GM23248 (cell line): ENCODE results near the gene PCBP3. TPM values are rescaled to one million over a fixed set of nuclear protein-coding genes. Genes with fewer than 3 reads are reported as not detected.
"Not testable (repeated sequence)": the region's sequence is repeated elsewhere in the genome, so short reads cannot be mapped to it uniquely, and the experiment has no call there.

Source experiments
- DNase-seq: peaks from one replicate; pipeline ENCODE4 v3.0.0-alpha.2; 2015
- H2AFZ ChIP-seq: fragments of 200-600 bp; sonication (generic); 2 replicates; pipeline ENCODE4 v1.6.1; 2016; ENCODE audit warnings: antibody characterized with exemption
- H3F3A ChIP-seq: fragments of 200-600 bp; sonication (generic); 2 replicates; pipeline ENCODE4 v1.6.1; 2016; ENCODE audit warnings: mild to moderate bottlenecking, antibody characterized with exemption, mixed run types; ENCODE audit not compliant: insufficient read depth
- H3K27ac ChIP-seq: fragments of 200-600 bp; sonication (generic); 2 replicates; pipeline ENCODE4 v1.5.1; 2016; ENCODE audit warnings: mild to moderate bottlenecking
- H3K27me3 ChIP-seq: fragments of 200-600 bp; sonication (generic); replicated peaks from 2 replicates; pipeline ENCODE4 v1.6.1; 2016; ENCODE audit warnings: mild to moderate bottlenecking; ENCODE audit not compliant: insufficient read depth
- H3K36me3 ChIP-seq: fragments of 200-600 bp; sonication (generic); 2 replicates; pipeline ENCODE4 v1.6.1; 2016; ENCODE audit warnings: low read depth, mild to moderate bottlenecking
- H3K4me1 ChIP-seq: fragments of 200-600 bp; sonication (generic); 2 replicates; pipeline ENCODE4 v1.6.1; 2016; ENCODE audit warnings: mild to moderate bottlenecking; ENCODE audit not compliant: insufficient read depth
- H3K4me2 ChIP-seq: fragments of 200-600 bp; sonication (generic); one replicate; pipeline ENCODE4 v1.6.1; 2016; ENCODE audit warnings: mild to moderate bottlenecking; ENCODE audit not compliant: unreplicated experiment
- H3K4me3 ChIP-seq: fragments of 200-600 bp; sonication (generic); 2 replicates; pipeline ENCODE4 v1.5.1; 2016; ENCODE audit warnings: mild to moderate bottlenecking
- H3K79me2 ChIP-seq: fragments of 200-600 bp; sonication (generic); 2 replicates; pipeline ENCODE4 v1.6.1; 2016; ENCODE audit warnings: mild to moderate bottlenecking; ENCODE audit not compliant: insufficient read depth
- H3K9ac ChIP-seq: fragments of 200-600 bp; sonication (generic); 2 replicates; pipeline ENCODE4 v1.6.1; 2016; ENCODE audit warnings: mild to moderate bottlenecking
- H3K9me2 ChIP-seq: fragments of 200-600 bp; sonication (generic); 2 replicates; pipeline ENCODE4 v1.6.1; 2016; ENCODE audit warnings: mixed run types, mild to moderate bottlenecking, moderate library complexity; ENCODE audit not compliant: insufficient read depth
- H3K9me3 ChIP-seq: fragments of 200-600 bp; sonication (generic); one replicate; pipeline ENCODE4 v1.6.1; 2017; ENCODE audit warnings: low read depth
- H4K20me1 ChIP-seq: fragments of 200-600 bp; sonication (generic); 2 replicates; pipeline ENCODE4 v1.6.0; 2016; ENCODE audit not compliant: insufficient read depth
- EZH2 ChIP-seq: fragments of 200-600 bp; sonication (generic); IDR thresholded peaks from 2 replicates; pipeline ENCODE4 v1.6.1; 2018; ENCODE audit warnings: antibody characterized with exemption, mild to moderate bottlenecking; ENCODE audit not compliant: insufficient read depth, poor library complexity, severe bottlenecking
- EZH2phosphoT487 ChIP-seq: fragments of 200-600 bp; sonication (generic); IDR thresholded peaks from 2 replicates; pipeline ENCODE4 v1.6.1; 2018; ENCODE audit warnings: antibody characterized with exemption, moderate library complexity, mild to moderate bottlenecking, low read depth; ENCODE audit not compliant: insufficient read depth
- WGBS, 2 experiments: methylation state at CpG; one replicate each; pipeline ENCODE4 v1.1.6; 2015 to 2017; ENCODE audit warnings: low lambda C conversion rate in 2 of 2, low coverage in 1 of 2; ENCODE audit errors: missing lambda C conversion rate in 2 of 2; 5-methylcytosine and 5-hydroxymethylcytosine counted together
- in situ Hi-C: fragments of 300-500 bp; cut with MboI; formaldehyde crosslinking; loops from 2 replicates; pipeline ENCODE4 v1.15.0; 2020
- polyA plus RNA-seq: library from polyadenylated mRNA; unstranded; fragments of >200 nt; fragmentation: Nextera tagmentation; extraction: Ambion mirVana; gene quantifications from 2 replicates; pipeline ENCODE4 v1.2.1, GENCODE V29; 2016
- total RNA-seq: library from RNA; depleted of rRNA; stranded (reverse); fragments of >200 nt; shearing (Covaris generic); gene quantifications from 2 replicates; pipeline ENCODE4 v1.2.3, GENCODE V29; 2014

PCBP3 gene
- total and polyA plus RNA-seq, 2 experiments from 2014 or later: 0.32 to 1.3 TPM

DNA sequence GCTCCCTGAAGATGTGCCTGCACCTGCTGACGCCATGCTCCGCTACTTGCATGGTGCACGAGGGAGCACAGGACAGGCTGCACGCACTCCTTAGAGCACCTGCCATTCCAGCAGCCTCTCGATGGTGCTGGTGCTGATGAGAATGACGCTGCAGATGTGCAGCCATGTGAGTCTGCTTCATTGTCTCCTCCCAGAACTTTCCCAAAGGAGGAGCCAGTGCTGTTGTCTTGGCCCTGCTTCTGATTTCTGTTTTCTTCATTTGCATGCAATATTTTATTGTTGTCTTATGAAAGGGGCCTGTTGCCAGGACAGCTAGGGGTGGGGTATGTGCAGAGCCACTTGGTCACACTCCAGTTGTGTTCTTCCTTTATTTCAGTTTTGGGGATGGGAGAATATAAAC, 70.1 kb downstream of the PCBP3 start:
- H2AFZ ChIP-seq: no peak overlapping the region
- no peaks in the 10 kb centered on the region for H3K9me2 ChIP-seq
- H3K27me3 ChIP-seq: no peaks in the 10 kb centered on the region; the same call in 1 of the 2 replicates
- no peaks in the 10 kb centered on the region for H3K79me2 ChIP-seq
- no peak overlapping the region for H3K9ac ChIP-seq
- H3K36me3 ChIP-seq: no peaks in the 10 kb centered on the region
- no peak overlapping the region for H3K4me3 ChIP-seq
- no peak overlapping the region for H3K27ac ChIP-seq
- H3K9me3 ChIP-seq: no peaks in the 10 kb centered on the region
- no peak for DNase-seq
- no peak for TF ChIP-seq EZH2phosphoT487
- in situ Hi-C loops: no loop called here
- no peak overlapping the region for H3K4me2 ChIP-seq
- 39 to 46% methylated on average over 6 of the region's 6 CpGs for WGBS, 2 experiments
- H3K4me1 ChIP-seq: no peaks in the 10 kb centered on the region
- H4K20me1 ChIP-seq: no peaks in the 10 kb centered on the region
- no peaks in the 10 kb centered on the region for H3F3A ChIP-seq

- Histone ChIP-seq H3K4me1 (no peaks in the 10 kb centered on the region), H3K4me3 (no peak overlapping the region)
Measured at GRCh38 chr21:45715441-45715840, 71.9 kb downstream of the PCBP3 start.

GRCh38 chr21:45718413-45718812, 74.9 kb downstream of the PCBP3 start:
- Histone ChIP-seq H3K9me2 (no peaks in the 10 kb centered on the region), H4K20me1 (no peaks in the 10 kb centered on the region), H3K9ac (no peak overlapping the region), H3K27me3 (no peaks in the 10 kb centered on the region; the same call in 1 of the 2 replicates), H3K4me2 (no peak overlapping the region), H3F3A (no peaks in the 10 kb centered on the region), H3K36me3 (no peaks in the 10 kb centered on the region), H3K4me1 (no peaks in the 10 kb centered on the region), H3K79me2 (no peaks in the 10 kb centered on the region), H3K27ac (no peak overlapping the region), H2AFZ (no peak overlapping the region), H3K4me3 (no peak overlapping the region), H3K9me3 (no peaks in the 10 kb centered on the region)
- in situ Hi-C loops: no loop called here
- TF ChIP-seq EZH2phosphoT487 (no peak), EZH2 (no peak)
- no peak for DNase-seq
- 68 to 70% methylated on average over 5 of the region's 5 CpGs for WGBS, 2 experiments

More at GRCh38 chr21:45715441-45715840, 71.9 kb downstream of the PCBP3 start:
- Histone ChIP-seq H2AFZ (no peak overlapping the region), H3K27ac (no peak overlapping the region), H3K27me3 (no peaks in the 10 kb centered on the region; the same call in 1 of the 2 replicates), H3K9me2 (no peaks in the 10 kb centered on the region), H3K79me2 (no peaks in the 10 kb centered on the region), H3K4me2 (no peak overlapping the region), H4K20me1 (no peaks in the 10 kb centered on the region), H3F3A (no peaks in the 10 kb centered on the region), H3K36me3 (no peaks in the 10 kb centered on the region), H3K9ac (no peak overlapping the region), H3K9me3 (no peaks in the 10 kb centered on the region)
- DNase-seq: no peak
- no peak for TF ChIP-seq EZH2phosphoT487
- TF ChIP-seq EZH2: no peak
- in situ Hi-C loops: no loop called here
- WGBS, 2 experiments: 87 to 88% methylated on average over 1 of the region's 1 CpG

DNA sequence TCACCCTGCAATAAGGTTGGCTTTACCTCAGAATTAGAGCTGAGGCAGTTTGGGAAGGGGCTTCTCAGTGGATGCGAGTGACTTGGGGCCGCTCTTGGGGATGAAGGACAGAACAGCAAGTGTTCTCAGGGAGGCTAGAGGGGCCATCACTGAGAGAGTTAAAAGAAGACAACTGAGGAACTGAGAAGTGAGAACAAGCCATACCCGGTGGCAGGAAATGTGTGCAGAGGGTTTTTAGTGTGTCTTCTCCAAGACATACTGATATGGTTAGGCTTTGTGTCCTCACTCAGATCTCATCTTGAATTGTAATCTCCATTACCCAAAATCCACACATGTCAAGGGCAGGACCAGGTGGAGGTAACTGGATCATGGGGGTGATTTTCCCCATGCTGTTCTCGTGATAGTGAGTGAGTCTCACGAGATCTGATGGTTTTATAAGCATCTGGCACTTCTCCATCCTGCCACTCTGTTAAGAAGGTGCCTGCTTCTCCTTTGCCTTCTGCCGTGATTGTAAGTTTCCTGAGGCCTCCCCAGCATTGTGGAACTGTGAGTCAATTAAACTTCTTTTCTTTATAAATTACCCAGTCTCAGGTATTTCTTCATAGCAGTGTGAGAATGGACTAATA, 75.8 kb downstream of the PCBP3 start:
- H3K79me2 ChIP-seq: no peaks in the 10 kb centered on the region
- H4K20me1 ChIP-seq: no peaks in the 10 kb centered on the region
- no peaks in the 10 kb centered on the region for H3K9me2 ChIP-seq
- no peaks in the 10 kb centered on the region for H3F3A ChIP-seq
- DNase-seq: no peak
- no peaks in the 10 kb centered on the region for H3K9me3 ChIP-seq
- 68 to 80% methylated on average over 6 of the region's 6 CpGs for WGBS, 2 experiments
- H3K9ac ChIP-seq: no peak overlapping the region
- H2AFZ ChIP-seq: no peak overlapping the region
- H3K4me1 ChIP-seq: no peaks in the 10 kb centered on the region
- H3K27ac ChIP-seq: no peak overlapping the region
- H3K27me3 ChIP-seq: no peaks in the 10 kb centered on the region; the same call in 1 of the 2 replicates
- no peak overlapping the region for H3K4me3 ChIP-seq
- H3K36me3 ChIP-seq: no peaks in the 10 kb centered on the region
- in situ Hi-C loops: no loop called here
- H3K4me2 ChIP-seq: no peak overlapping the region
- TF ChIP-seq EZH2: no peak
- no peak for TF ChIP-seq EZH2phosphoT487

GRCh38 chr21:45720204-45720603, 76.7 kb downstream of the PCBP3 start:
- 0 to 33% methylated on average over 1 of the region's 1 CpG for WGBS, 2 experiments
- H3F3A ChIP-seq, DNase-seq, H3K27ac ChIP-seq, H3K79me2 ChIP-seq, H2AFZ ChIP-seq, H3K9me3 ChIP-seq, H3K27me3 ChIP-seq, H3K4me3 ChIP-seq, in situ Hi-C loops, H3K4me2 ChIP-seq, H3K4me1 ChIP-seq, H4K20me1 ChIP-seq, H3K9me2 ChIP-seq, H3K9ac ChIP-seq, H3K36me3 ChIP-seq: not testable (repeated sequence)
